Esophagus muscularis mucosa (tissue), 2 donors: Measurements from ENCODE around the gene PTAR1.

Experiments used
- EP300 ChIP-seq: sonication (generic); formaldehyde crosslinking; IDR thresholded peaks from one replicate; pipeline ENCODE4 v1.6.1; 2017; ENCODE audit warnings: antibody characterized with exemption
- POLR2A ChIP-seq: fragments of 450-650 bp; IDR thresholded peaks from one replicate; pipeline ENCODE4 v1.6.1; 2017; ENCODE audit warnings: antibody characterized with exemption, moderate library complexity, mild to moderate bottlenecking, low read depth

- TF ChIP-seq POLR2A: no peak
- no peak for TF ChIP-seq EP300
Measured at GRCh38 chr9:69750085-69750484, 9.7 kb downstream of the PTAR1 start.
